LNCaP clone FGC (cell line): Measurements from ENCODE around the gene CYS1.

Source experiments
- DNase-seq: peaks from one replicate; pipeline ENCODE4 v3.0.0-alpha.2; 2011; ENCODE audit warnings: low read depth
- H3K4me3 ChIP-seq: 2 replicates; pipeline ENCODE4 v1.5.1; 2011; ENCODE audit warnings: mild to moderate bottlenecking, low read depth, low read length, control low read depth
- CTCF ChIP-seq: IDR thresholded peaks from 2 replicates; pipeline ENCODE4 v1.5.1; 2012; ENCODE audit warnings: mild to moderate bottlenecking; ENCODE audit not compliant: control insufficient read depth, insufficient read depth; ENCODE audit errors: extremely low read depth

Gene CYS1

GRCh38 chr2:10057231-10058107 lies 22.7 kb downstream of the CYS1 start:
- no peak overlapping the region for H3K4me3 ChIP-seq
- TF ChIP-seq CTCF: no peak
- no peak for DNase-seq

- no peak for DNase-seq
- H3K4me3 ChIP-seq: no peak overlapping the region
- no peak for TF ChIP-seq CTCF
Observed at GRCh38 chr2:10056439-10056838, 23.8 kb downstream of the CYS1 start.

- DNase-seq: no peak
- TF ChIP-seq CTCF: no peak
- no peak overlapping the region for H3K4me3 ChIP-seq
Observed at GRCh38 chr2:10054976-10055375, 25.2 kb downstream of the CYS1 start.

- DNase-seq: no peak
- no peak for TF ChIP-seq CTCF
- no peak overlapping the region for H3K4me3 ChIP-seq
Observed at GRCh38 chr2:10054424-10054823, 25.8 kb downstream of the CYS1 start.

GRCh38 chr2:10053351-10053750 lies 26.9 kb downstream of the CYS1 start:
- peak; percentile 46 for DNase-seq
- no peak for TF ChIP-seq CTCF
- no peak overlapping the region for H3K4me3 ChIP-seq

GRCh38 chr2:10052216-10052615 lies 28.0 kb downstream of the CYS1 start:
- no peak for TF ChIP-seq CTCF
- no peak for DNase-seq
- H3K4me3 ChIP-seq: no peak overlapping the region
